Activated naive CD8-positive, alpha-beta T cell treated with anti-CD3 and anti-CD28 coated beads, Interleukin-2, amount 10 ng/mL, durations not matched to agents 7 days and 5 days (primary cell): ENCODE data around the gene HDAC7. TPM values are rescaled to one million over a fixed set of nuclear protein-coding genes. Genes with fewer than 3 reads are reported as not detected.

Experiments used
- ATAC-seq: fragments of 150-1000 bp; cut with Tn5 transposase; one replicate; pipeline ENCODE4 v1.10.0; 2021; ENCODE audit warnings: low read depth, moderate library complexity
- POLR2A ChIA-PET: fragments of 350-600 bp; sonication (Branson Sonifier 250); formaldehyde crosslinking; loops from one replicate; lab custom pipeline; 2021; ENCODE audit warnings: antibody characterized with exemption; lab: Charles Lee
- DNase-seq: peaks from one replicate; pipeline ENCODE4 v3.0.0; 2021
- H3K27ac Mint-ChIP-seq: one replicate; pipeline ENCODE4 v1.8.0; 2022; ENCODE audit warnings: mild to moderate bottlenecking, mixed read lengths
- H3K27me3 Mint-ChIP-seq: one replicate; pipeline ENCODE4 v1.8.0; 2022; ENCODE audit warnings: mild to moderate bottlenecking, moderate library complexity, mixed read lengths
- H3K36me3 Mint-ChIP-seq: one replicate; pipeline ENCODE4 v1.8.0; 2021; ENCODE audit warnings: mild to moderate bottlenecking, mixed read lengths
- H3K4me1 Mint-ChIP-seq: one replicate; pipeline ENCODE4 v1.8.0; 2021; ENCODE audit warnings: mixed read lengths
- H3K4me3 Mint-ChIP-seq: one replicate; pipeline ENCODE4 v1.8.0; 2022; ENCODE audit warnings: mild to moderate bottlenecking, moderate library complexity, mixed read lengths
- H3K9me3 Mint-ChIP-seq: one replicate; pipeline ENCODE4 v1.8.0; 2021; ENCODE audit warnings: mixed read lengths
- total RNA-seq, 2 experiments: library from RNA; stranded (reverse); gene quantifications; one replicate each; pipeline ENCODE4 v1.2.3, GENCODE V29; 2021

The HDAC7 gene
- total RNA-seq, 2 experiments from 2014 or later = 200 to 215 TPM

GRCh38 chr12:47773062-47773857 lies 46.4 kb downstream of the HDAC7 start, which contains the start of gene SLC48A1:
Gene SLC48A1, plus strand, starts transcription at chr12:47773238. Its CDS starts 67 bp downstream, at chr12:47773305.
- peak within 1 kb of the TSS; percentile 94 for H3K4me3 Mint-ChIP-seq
- POLR2A ChIA-PET = interaction anchor here (0.6 to 2.0 kb wide), 5 partner anchors 8 to 47 kb away, joined by 3 to 7 read pairs (median 3); no protein-coding TSS in a partner anchor

GRCh38 chr12:47772738-47773061 lies 47.0 kb downstream of the HDAC7 start:
- DNase-seq (no peak), ATAC-seq (no peak)
- H3K27me3 Mint-ChIP-seq = peaks cover 7% of the 10 kb centered on the region
- H3K27ac Mint-ChIP-seq = peak overlapping the region; percentile 72
- POLR2A ChIA-PET = interaction anchor here (0.6 to 2.0 kb wide), 4 partner anchors 29 to 47 kb away, joined by 3 to 7 read pairs (median 4); no protein-coding TSS in a partner anchor
- no peaks in the 10 kb centered on the region for H3K36me3 Mint-ChIP-seq
- H3K4me3 Mint-ChIP-seq = peak overlapping the region; percentile 81
- H3K4me1 Mint-ChIP-seq = peaks cover 29% of the 10 kb centered on the region
- no peaks in the 10 kb centered on the region for H3K9me3 Mint-ChIP-seq

More at GRCh38 chr12:47773062-47773857, 46.4 kb downstream of the HDAC7 start, which contains the start of gene SLC48A1:
- DNase-seq (peak; percentile 86), ATAC-seq (peak; percentile 80)
- H3K27ac Mint-ChIP-seq = peak within 1 kb of the TSS; percentile 77
- H3K27me3 Mint-ChIP-seq = peaks cover 7% of the 10 kb centered on the region
- peaks cover 32% of the 10 kb centered on the region for H3K4me1 Mint-ChIP-seq
- no peaks in the 10 kb centered on the region for H3K36me3 Mint-ChIP-seq
- H3K9me3 Mint-ChIP-seq = no peaks in the 10 kb centered on the region

GRCh38 chr12:47772094-47772660 lies 47.5 kb downstream of the HDAC7 start:
- POLR2A ChIA-PET = interaction anchor here (0.6 to 2.0 kb wide), 3 partner anchors 31 to 46 kb away, joined by 3 to 7 read pairs (median 4); no protein-coding TSS in a partner anchor
- H3K4me3 Mint-ChIP-seq = peak overlapping the region; percentile 81

DNA sequence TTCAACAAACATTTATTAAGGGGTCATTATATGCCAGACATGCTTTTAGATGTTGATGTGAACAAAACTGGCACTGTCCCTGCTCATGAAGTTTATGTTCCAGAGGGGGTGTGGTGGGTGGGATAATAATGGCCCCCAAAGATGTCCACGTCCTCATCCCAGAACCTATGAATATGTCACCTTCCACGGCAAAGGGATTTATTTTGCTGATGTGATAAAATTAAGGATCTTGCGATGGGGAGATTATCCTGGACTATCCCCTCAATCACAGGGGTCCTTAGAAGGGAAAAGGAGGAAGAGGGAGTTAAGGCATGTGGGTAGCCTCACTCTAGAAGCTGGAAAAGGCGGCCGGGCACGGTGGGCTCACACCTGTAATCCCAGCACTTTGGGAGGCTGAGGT lies 48.4 kb downstream of the HDAC7 start:
- POLR2A ChIA-PET = no interaction called here
- Mint-ChIP-seq H3K27me3 (peaks cover 11% of the 10 kb centered on the region), H3K27ac (no peak overlapping the region), H3K36me3 (no peaks in the 10 kb centered on the region), H3K9me3 (no peaks in the 10 kb centered on the region), H3K4me1 (peaks cover 30% of the 10 kb centered on the region), H3K4me3 (no peak overlapping the region)
- no peak for ATAC-seq
- no peak for DNase-seq

More at GRCh38 chr12:47772094-47772660, 47.5 kb downstream of the HDAC7 start:
- H3K27ac Mint-ChIP-seq = peak overlapping the region; percentile 72
- H3K27me3 Mint-ChIP-seq = peaks cover 11% of the 10 kb centered on the region
- H3K4me1 Mint-ChIP-seq = peaks cover 29% of the 10 kb centered on the region
- ATAC-seq (no peak), DNase-seq (no peak)
- no peaks in the 10 kb centered on the region for H3K36me3 Mint-ChIP-seq
- H3K9me3 Mint-ChIP-seq = no peaks in the 10 kb centered on the region

- Mint-ChIP-seq H3K4me1 (peaks cover 36% of the 10 kb centered on the region), H3K27ac (no peak overlapping the region), H3K36me3 (no peaks in the 10 kb centered on the region), H3K4me3 (no peak overlapping the region), H3K9me3 (no peaks in the 10 kb centered on the region), H3K27me3 (peaks cover 11% of the 10 kb centered on the region)
- DNase-seq (no peak), ATAC-seq (no peak)
- POLR2A ChIA-PET = no interaction called here
These were observed 49.5 kb downstream of the HDAC7 start for GRCh38 chr12:47770086-47770726.

DNA sequence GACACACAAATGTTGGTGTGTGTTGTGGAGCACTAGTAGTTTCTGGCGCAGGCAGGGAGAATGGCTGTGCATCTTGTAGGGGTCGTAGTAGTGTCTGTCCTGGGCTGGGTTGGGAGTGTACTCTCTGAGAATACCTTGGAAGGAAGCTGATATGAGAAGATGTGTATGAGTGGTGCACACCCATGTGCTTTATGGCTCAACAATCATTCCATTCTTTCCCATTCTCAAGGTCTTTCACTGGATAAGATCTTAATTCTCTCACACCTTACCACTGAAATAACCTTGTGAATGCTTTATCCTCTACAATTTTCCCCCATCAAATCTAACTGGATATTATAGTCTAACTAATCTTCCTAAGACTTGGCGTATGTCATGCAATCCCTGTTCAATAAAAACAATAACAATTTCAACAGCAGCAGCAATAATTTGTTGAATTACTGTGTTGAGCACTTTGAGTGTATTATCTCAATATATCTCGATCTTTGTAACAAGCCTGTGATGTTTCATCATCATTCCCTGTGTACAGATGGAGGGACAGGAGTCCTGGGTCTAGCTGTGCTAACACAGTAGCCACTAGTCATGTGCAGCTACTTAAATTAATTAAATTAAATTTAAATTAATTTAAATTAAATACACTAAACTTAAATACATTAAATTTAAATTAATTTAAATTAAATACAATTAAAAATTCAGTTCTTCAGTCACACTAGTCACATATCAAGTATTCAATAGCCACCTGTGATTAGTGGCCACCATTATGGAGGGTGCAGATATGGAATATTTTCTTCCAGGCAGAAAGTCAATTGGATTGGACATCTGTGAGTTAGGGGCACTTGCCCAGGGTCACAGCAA lies 50.2 kb downstream of the HDAC7 start:
- POLR2A ChIA-PET = no interaction called here
- H3K4me3 Mint-ChIP-seq = no peak overlapping the region
- peaks cover 12% of the 10 kb centered on the region for H3K27me3 Mint-ChIP-seq
- H3K9me3 Mint-ChIP-seq = no peaks in the 10 kb centered on the region
- H3K27ac Mint-ChIP-seq = no peak overlapping the region
- no peaks in the 10 kb centered on the region for H3K36me3 Mint-ChIP-seq
- DNase-seq = no peak
- peaks cover 29% of the 10 kb centered on the region for H3K4me1 Mint-ChIP-seq
- ATAC-seq = no peak

DNA sequence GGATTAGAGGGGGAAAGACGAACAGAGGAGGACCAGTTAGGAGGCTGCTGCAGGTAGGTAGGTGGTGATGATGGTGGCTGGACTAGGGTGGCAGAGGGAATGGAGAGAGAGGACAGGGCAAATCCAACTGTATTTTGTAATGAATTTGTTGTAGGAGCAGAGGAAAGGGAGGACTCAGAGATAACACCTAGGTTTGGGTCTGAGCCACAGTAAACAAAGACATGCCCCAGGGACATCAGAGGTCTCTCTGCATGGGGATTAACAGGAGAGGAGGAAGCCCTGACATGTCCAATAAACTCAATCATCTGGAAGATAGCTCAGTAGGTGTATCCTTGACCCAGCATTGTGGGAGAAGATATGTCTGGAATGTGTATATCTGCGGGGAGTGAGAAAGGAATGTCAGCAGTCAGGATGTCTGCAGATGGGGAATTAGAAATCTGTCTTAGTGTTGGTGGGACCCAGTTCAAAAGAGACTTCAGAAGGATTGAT lies 51.3 kb downstream of the HDAC7 start:
- Mint-ChIP-seq H3K36me3 (no peaks in the 10 kb centered on the region), H3K27ac (no peak overlapping the region), H3K27me3 (peaks cover 14% of the 10 kb centered on the region), H3K4me3 (no peak overlapping the region), H3K9me3 (no peaks in the 10 kb centered on the region), H3K4me1 (peaks cover 28% of the 10 kb centered on the region)
- ATAC-seq = no peak
- no peak for DNase-seq
- POLR2A ChIA-PET = interaction anchor here (2.3 to 3.4 kb wide), 3 partner anchors 25 to 67 kb away, joined by 7 to 37 read pairs (median 13); no protein-coding TSS in a partner anchor

DNA sequence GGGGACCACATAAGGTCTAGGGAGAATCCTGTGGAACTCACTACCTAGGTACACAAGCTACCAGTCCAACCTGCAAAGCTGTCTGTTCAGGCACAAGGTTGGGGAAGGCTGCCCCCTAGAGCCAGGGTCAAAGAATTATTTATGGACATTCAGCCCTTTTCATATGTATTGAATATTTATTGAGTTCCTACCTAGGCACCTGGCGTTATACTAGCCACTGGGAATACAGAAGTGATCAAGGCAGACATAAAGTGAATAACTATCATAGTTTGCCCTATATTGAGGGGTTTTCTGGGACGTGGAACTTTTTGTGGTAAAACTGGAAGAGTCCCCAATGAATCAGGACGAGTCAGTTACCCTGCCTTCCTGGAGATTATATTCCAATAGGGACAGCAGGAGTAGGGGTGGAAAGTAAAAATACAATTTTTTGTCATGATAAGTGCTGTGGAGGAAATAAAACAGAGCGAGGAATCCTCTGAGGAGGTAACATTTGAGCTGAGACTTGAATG lies 52.4 kb downstream of the HDAC7 start:
- Mint-ChIP-seq H3K27ac (no peak overlapping the region), H3K36me3 (no peaks in the 10 kb centered on the region), H3K27me3 (peaks cover 10% of the 10 kb centered on the region), H3K4me3 (peak overlapping the region; percentile 65), H3K9me3 (no peaks in the 10 kb centered on the region), H3K4me1 (peaks cover 27% of the 10 kb centered on the region)
- DNase-seq (peak; percentile 78), ATAC-seq (peak; percentile 71)
- POLR2A ChIA-PET = interaction anchor here (0.7 to 3.4 kb wide), 13 partner anchors 9 to 430 kb away, joined by 3 to 37 read pairs (median 4); no protein-coding TSS in a partner anchor

GRCh38 chr12:47766502-47767215 lies 53.0 kb downstream of the HDAC7 start:
- Mint-ChIP-seq H3K36me3 (no peaks in the 10 kb centered on the region), H3K27me3 (peaks cover 7% of the 10 kb centered on the region), H3K27ac (peak overlapping the region; percentile 78), H3K4me3 (peak overlapping the region; percentile 65), H3K9me3 (no peaks in the 10 kb centered on the region), H3K4me1 (peaks cover 30% of the 10 kb centered on the region)
- ATAC-seq (peak; percentile 84), DNase-seq (peak; percentile 62)
- POLR2A ChIA-PET = interaction anchor here (0.5 to 3.4 kb wide), 17 partner anchors 9 to 431 kb away, joined by 3 to 37 read pairs (median 4); no protein-coding TSS in a partner anchor

DNA sequence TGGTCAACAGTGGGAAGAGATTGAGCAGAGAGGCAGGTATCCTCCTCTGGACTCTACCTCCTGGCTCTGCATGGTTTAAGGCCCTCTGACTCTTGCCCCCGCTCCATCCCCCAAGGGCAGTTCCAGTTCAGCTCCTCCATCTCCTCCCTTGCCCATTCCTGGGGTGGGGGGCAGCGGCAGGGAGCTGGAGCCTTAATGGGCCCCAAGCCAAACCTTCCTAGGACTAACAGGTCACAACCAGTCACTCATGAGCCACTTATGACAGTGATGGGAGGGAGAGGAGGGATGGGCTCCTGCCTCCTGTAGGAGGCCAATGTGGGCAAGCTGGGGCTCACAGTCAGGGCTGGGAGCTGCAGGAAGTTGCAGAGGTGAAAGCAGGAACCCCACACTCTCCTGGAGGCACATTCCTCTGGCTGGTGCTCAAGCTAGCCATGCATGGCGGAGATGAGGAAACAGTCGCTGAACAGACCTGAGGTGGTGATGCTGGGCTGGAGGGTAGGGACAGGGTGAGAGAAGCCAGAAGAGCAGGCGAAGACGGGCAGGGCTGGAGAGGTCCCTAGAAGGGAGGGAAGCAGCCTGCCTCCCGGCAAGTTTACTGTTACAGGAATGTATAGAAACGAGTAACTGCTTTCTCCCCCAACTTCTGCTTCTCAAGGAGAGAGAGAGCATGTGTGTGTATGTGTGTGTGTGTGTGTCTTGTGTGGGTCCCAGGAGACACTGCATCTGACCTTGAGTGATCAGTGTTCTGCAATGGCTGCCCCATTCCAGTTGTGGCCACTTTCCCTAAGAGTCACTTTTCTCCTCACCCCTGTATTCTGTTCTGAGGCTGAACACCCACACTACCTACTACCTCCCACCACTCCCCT lies 56.0 kb downstream of the HDAC7 start:
- H3K4me3 Mint-ChIP-seq = no peak overlapping the region
- H3K36me3 Mint-ChIP-seq = no peaks in the 10 kb centered on the region
- ATAC-seq (no peak), DNase-seq (no peak)
- peaks cover 11% of the 10 kb centered on the region for H3K27me3 Mint-ChIP-seq
- H3K9me3 Mint-ChIP-seq = no peaks in the 10 kb centered on the region
- peak overlapping the region; percentile 18 for H3K27ac Mint-ChIP-seq
- peaks cover 31% of the 10 kb centered on the region for H3K4me1 Mint-ChIP-seq
- POLR2A ChIA-PET = interaction anchor here (0.6 kb wide), 1 partner anchor 1149 kb away, joined by 5 read pairs; no protein-coding TSS in a partner anchor
